HepG2 (cell line): ENCODE measurements around the gene SERINC5. TPM values are rescaled to one million over a fixed set of nuclear protein-coding genes. Genes with fewer than 3 reads are reported as not detected.

ENCODE experiments used
- BCL3 ChIP-seq: sonication (generic); formaldehyde crosslinking; IDR thresholded peaks from 2 replicates; pipeline ENCODE4 v1.5.1; 2020; ENCODE audit warnings: mild to moderate bottlenecking, missing genetic modification reagents, moderate library complexity
- CEBPZ ChIP-seq: IDR thresholded peaks from 2 replicates; pipeline ENCODE4 v1.6.1; 2012; ENCODE audit warnings: low read length, improper control_type of control experiment
- FOXA3 ChIP-seq: IDR thresholded peaks from 2 replicates; pipeline ENCODE4 v1.6.1; 2016; ENCODE audit warnings: missing genetic modification reagents, missing compliant biosample characterization
- GMEB2 ChIP-seq: IDR thresholded peaks from 2 replicates; pipeline ENCODE4 v1.6.1; 2016; ENCODE audit warnings: missing biosample characterization, missing genetic modification reagents, low read depth
- MYNN ChIP-seq: sonication (generic); formaldehyde crosslinking; IDR thresholded peaks from 2 replicates; pipeline ENCODE4 v1.4.0; 2020; ENCODE audit warnings: mild to moderate bottlenecking, low read depth, missing genetic modification reagents
- NFIB ChIP-seq: sonication (generic); formaldehyde crosslinking; IDR thresholded peaks from 2 replicates; pipeline ENCODE4 v1.9.0; 2021; ENCODE audit warnings: missing genetic modification reagents, mild to moderate bottlenecking, borderline replicate concordance
- NPAS2 ChIP-seq: sonication (generic); formaldehyde crosslinking; IDR thresholded peaks from 2 replicates; pipeline ENCODE4 v1.8.0; 2022; ENCODE audit warnings: mild to moderate bottlenecking, missing genetic modification reagents, borderline replicate concordance
- RARA ChIP-seq: IDR thresholded peaks from 2 replicates; pipeline ENCODE4 v1.6.1; 2016; ENCODE audit warnings: missing genetic modification reagents, missing compliant biosample characterization
- RXRA ChIP-seq: sonication (generic); formaldehyde crosslinking; IDR thresholded peaks from 2 replicates; pipeline ENCODE4 v1.5.1; 2020; ENCODE audit warnings: missing genetic modification reagents
- SMAD9 ChIP-seq: sonication (generic); formaldehyde crosslinking; IDR thresholded peaks from 2 replicates; pipeline ENCODE4 v1.5.1; 2020; ENCODE audit warnings: mild to moderate bottlenecking, missing genetic modification reagents
- SNAI1 ChIP-seq: sonication (generic); formaldehyde crosslinking; IDR thresholded peaks from 2 replicates; pipeline ENCODE4 v1.5.0; 2020; ENCODE audit warnings: mild to moderate bottlenecking, missing genetic modification reagents, borderline replicate concordance
- TEAD3 ChIP-seq: optimal IDR thresholded peaks from 2 replicates; pipeline ENCODE3; 2016; ENCODE audit warnings: borderline replicate concordance
- THYN1 ChIP-seq: sonication (generic); formaldehyde crosslinking; IDR thresholded peaks from 2 replicates; pipeline ENCODE4 v1.8.1; 2023; ENCODE audit warnings: low read depth, mild to moderate bottlenecking, moderate library complexity, missing genetic modification reagents, borderline replicate concordance
- TP53 ChIP-seq: sonication (generic); formaldehyde crosslinking; conservative IDR thresholded peaks from 2 replicates; pipeline ENCODE4 v1.4.0; 2020; ENCODE audit warnings: missing genetic modification reagents
- ZNF101 ChIP-seq: sonication (generic); formaldehyde crosslinking; IDR thresholded peaks from 2 replicates; pipeline ENCODE4 v1.4.0; 2020; ENCODE audit warnings: mild to moderate bottlenecking, low read depth, missing genetic modification reagents, borderline replicate concordance
- ZNF512B ChIP-seq: sonication (generic); formaldehyde crosslinking; IDR thresholded peaks from 2 replicates; pipeline ENCODE4 v1.5.1; 2020; ENCODE audit warnings: missing genetic modification reagents, mild to moderate bottlenecking, borderline replicate concordance
- ZNF572 ChIP-seq: sonication (generic); formaldehyde crosslinking; IDR thresholded peaks from 2 replicates; pipeline ENCODE4 v1.5.1; 2020; ENCODE audit warnings: mild to moderate bottlenecking, missing genetic modification reagents
- ZNF605 ChIP-seq: sonication (generic); formaldehyde crosslinking; IDR thresholded peaks from 2 replicates; pipeline ENCODE4 v1.8.0; 2022; ENCODE audit warnings: mild to moderate bottlenecking, missing genetic modification reagents
- ZNF772 ChIP-seq: sonication (generic); formaldehyde crosslinking; IDR thresholded peaks from 2 replicates; pipeline ENCODE4 v1.5.0; 2020; ENCODE audit warnings: mild to moderate bottlenecking, missing genetic modification reagents
- ZSCAN9 ChIP-seq: IDR thresholded peaks from 2 replicates; pipeline ENCODE4 v1.6.1; 2016; ENCODE audit warnings: borderline replicate concordance
- polyA plus RNA-seq, 8 experiments: library from polyadenylated mRNA; depleted of rRNA in 3 of 8; stranded (reverse) in 7 of 8; unstranded in 1 of 8; fragments of >200 nt; fragmentation: Illumina TruSeq in 4 of 8; extraction: Trizol in 4 of 8; gene quantifications; 2 replicates each; pipeline versions ENCODE4 v1.2.1 to v1.2.3, GENCODE V29; 2011 to 2016; ENCODE audit warnings: low read depth in 4 of 8, missing spikeins in 1 of 8, mixed read lengths in 1 of 8; ENCODE audit not compliant: insufficient read depth in 1 of 8
- total RNA-seq, 5 experiments: library from RNA; depleted of rRNA; stranded (reverse); fragments of >200 nt; fragmentation: Illumina TruSeq; extraction: Trizol; gene quantifications; 2 replicates each; pipeline ENCODE4 v1.2.3, GENCODE V29; 2016; ENCODE audit warnings: low read depth in 1 of 5

Gene SERINC5
- total and polyA plus RNA-seq, 2 of the 13 experiments (the other 11 are each of a cell fraction or from before 2014, with no cell fraction given), result 17.3 to 22.8 TPM

- TF ChIP-seq CEBPZ (no peak), NPAS2 (CRISPR knock-in tag) (no peak), ZNF572 (CRISPR knock-in tag) (no peak), SMAD9 (CRISPR knock-in tag) (no peak), ZNF605 (CRISPR knock-in tag) (peak; percentile 60; the same call in 1 of the 2 replicates), GMEB2 (no peak), TP53 (no peak), BCL3 (CRISPR knock-in tag) (peak; percentile 66; the same call in 1 of the 2 replicates), SNAI1 (no peak), RARA (CRISPR knock-in tag) (peak; percentile 40; the same call in 1 of the 2 replicates), ZNF772 (peak; percentile 91), FOXA3 (peak; percentile 8; the same call in 1 of the 2 replicates), ZNF101 (CRISPR knock-in tag) (no peak), ZNF512B (CRISPR knock-in tag) (peak; percentile 50; the same call in 1 of the 2 replicates), ZSCAN9 (no peak; the same call in 1 of the 2 replicates), MYNN (CRISPR knock-in tag) (no peak), NFIB (CRISPR knock-in tag) (no peak), THYN1 (no peak), RXRA (no peak), TEAD3 (peak; percentile 40)
Observed at GRCh38 chr5:80255811-80256712, at the start of gene SERINC5 (continued).
